DOHH2 (cell line): Measurements from ENCODE around the gene TSHZ1.
A peak's percentile ranks its signal among the peaks of the same experiment; 100 is the strongest.

Source experiments
- H3F3A ChIP-seq: fragments of 200-600 bp; sonication (generic), shearing (Covaris generic); 2 replicates; pipeline ENCODE4 v1.6.0; 2016; ENCODE audit warnings: antibody characterized with exemption, mild to moderate bottlenecking; ENCODE audit not compliant: control insufficient read depth, insufficient read depth
- H3K27ac ChIP-seq: fragments of 200-600 bp; sonication (generic); 2 replicates; pipeline ENCODE4 v1.5.1; 2014; ENCODE audit warnings: low read depth, mild to moderate bottlenecking, low read length, moderate library complexity
- H3K27me3 ChIP-seq: fragments of 200-600 bp; sonication (generic); 2 replicates; pipeline ENCODE4 v1.6.1; 2014; ENCODE audit warnings: mild to moderate bottlenecking, low read length, mixed read lengths; ENCODE audit not compliant: control insufficient read depth
- H3K36me3 ChIP-seq: fragments of 200-600 bp; sonication (generic); 2 replicates; pipeline ENCODE4 v1.6.1; 2014; ENCODE audit warnings: mild to moderate bottlenecking, low read length, moderate library complexity, mixed read lengths; ENCODE audit not compliant: control insufficient read depth
- H3K4me1 ChIP-seq: fragments of 200-600 bp; sonication (generic); 2 replicates; pipeline ENCODE4 v1.6.1; 2014; ENCODE audit warnings: mild to moderate bottlenecking, low read length, mixed read lengths; ENCODE audit not compliant: control insufficient read depth
- H3K4me2 ChIP-seq: fragments of 200-600 bp; sonication (generic); 2 replicates; pipeline ENCODE4 v1.6.0; 2014; ENCODE audit warnings: mild to moderate bottlenecking, low read length, moderate library complexity
- H3K4me3 ChIP-seq: fragments of 200-600 bp; sonication (generic); 2 replicates; pipeline ENCODE4 v1.5.1; 2014; ENCODE audit warnings: mild to moderate bottlenecking, low read length, mixed read lengths
- H3K79me2 ChIP-seq: fragments of 200-600 bp; sonication (generic); 2 replicates; pipeline ENCODE4 v1.6.1; 2014; ENCODE audit warnings: mild to moderate bottlenecking, low read length, mixed read lengths; ENCODE audit not compliant: control insufficient read depth
- H3K9me2 ChIP-seq: fragments of 200-600 bp; sonication (generic); replicated peaks from 2 replicates; pipeline ENCODE4 v1.6.1; 2014; ENCODE audit warnings: mild to moderate bottlenecking, low read length, mixed read lengths; ENCODE audit not compliant: control insufficient read depth
- H3K9me3 ChIP-seq: fragments of 200-600 bp; sonication (generic); 2 replicates; pipeline ENCODE4 v1.6.1; 2014; ENCODE audit warnings: antibody characterized with exemption, low read length, mixed read lengths; ENCODE audit not compliant: control insufficient read depth, insufficient read depth
- H4K20me1 ChIP-seq: fragments of 200-600 bp; sonication (generic); 2 replicates; pipeline ENCODE4 v1.6.0; 2014; ENCODE audit warnings: low read depth, mild to moderate bottlenecking, antibody characterized with exemption, low read length, moderate library complexity; ENCODE audit not compliant: control insufficient read depth, insufficient read depth
- CTCF ChIP-seq: fragments of 200-600 bp; sonication (generic); IDR thresholded peaks from one replicate; pipeline ENCODE4 v1.5.1; 2014; ENCODE audit warnings: antibody characterized with exemption, mild to moderate bottlenecking, low read depth, low read length; ENCODE audit not compliant: poor library complexity, severe bottlenecking
- EZH2phosphoT487 ChIP-seq: fragments of 200-600 bp; sonication (generic); IDR thresholded peaks from 2 replicates; pipeline ENCODE4 v1.6.1; 2017; ENCODE audit warnings: borderline replicate concordance, mild to moderate bottlenecking, antibody characterized with exemption, low read length, moderate library complexity, mixed read lengths

Gene TSHZ1

GRCh38 chr18:75211953-75212750, 1.6 kb downstream of the TSHZ1 start:
- peak overlapping the region; percentile 72 for H3K4me3 ChIP-seq
- peaks cover 15% of the 10 kb centered on the region for H3F3A ChIP-seq
- H3K9me2 ChIP-seq: no peaks in the 10 kb centered on the region
- H4K20me1 ChIP-seq: peaks cover 10% of the 10 kb centered on the region; the same call in 1 of the 2 replicates
- H3K4me1 ChIP-seq: peaks cover 48% of the 10 kb centered on the region
- peaks cover 4% of the 10 kb centered on the region; the same call in 1 of the 2 replicates for H3K36me3 ChIP-seq
- H3K27me3 ChIP-seq: peaks cover 11% of the 10 kb centered on the region
- TF ChIP-seq CTCF (no peak), EZH2phosphoT487 (no peak)
- peaks cover 69% of the 10 kb centered on the region for H3K79me2 ChIP-seq
- H3K4me2 ChIP-seq: peak overlapping the region; percentile 67
- no peaks in the 10 kb centered on the region for H3K9me3 ChIP-seq
- H3K27ac ChIP-seq: no peak overlapping the region

GRCh38 chr18:75212751-75213090, 2.1 kb downstream of the TSHZ1 start:
- Histone ChIP-seq H3K4me1 (peaks cover 42% of the 10 kb centered on the region), H3K79me2 (peaks cover 68% of the 10 kb centered on the region), H3F3A (peaks cover 10% of the 10 kb centered on the region), H3K27me3 (peaks cover 6% of the 10 kb centered on the region), H4K20me1 (peaks cover 5% of the 10 kb centered on the region; the same call in 1 of the 2 replicates), H3K9me2 (no peaks in the 10 kb centered on the region), H3K27ac (no peak overlapping the region), H3K4me2 (peak overlapping the region; percentile 67), H3K36me3 (peaks cover 4% of the 10 kb centered on the region; the same call in 1 of the 2 replicates), H3K4me3 (peak overlapping the region; percentile 72), H3K9me3 (no peaks in the 10 kb centered on the region)
- no peak for TF ChIP-seq CTCF
- TF ChIP-seq EZH2phosphoT487: no peak

- TF ChIP-seq CTCF (no peak), EZH2phosphoT487 (no peak)
- Histone ChIP-seq H3F3A (peaks cover 10% of the 10 kb centered on the region), H3K36me3 (peaks cover 4% of the 10 kb centered on the region; the same call in 1 of the 2 replicates), H3K4me2 (peak overlapping the region; percentile 67), H3K27me3 (no peaks in the 10 kb centered on the region), H3K9me2 (no peaks in the 10 kb centered on the region), H3K4me3 (no peak overlapping the region), H3K9me3 (no peaks in the 10 kb centered on the region), H3K4me1 (peaks cover 37% of the 10 kb centered on the region), H4K20me1 (peaks cover 3% of the 10 kb centered on the region; the same call in 1 of the 2 replicates), H3K79me2 (peaks cover 68% of the 10 kb centered on the region), H3K27ac (no peak overlapping the region)
These were observed 3.2 kb downstream of the TSHZ1 start for GRCh38 chr18:75213611-75214331.
